ENCODE results near the gene CELSR3.
A peak's percentile ranks its signal among the peaks of the same experiment; 100 is the strongest.

The CELSR3 gene

DNA sequence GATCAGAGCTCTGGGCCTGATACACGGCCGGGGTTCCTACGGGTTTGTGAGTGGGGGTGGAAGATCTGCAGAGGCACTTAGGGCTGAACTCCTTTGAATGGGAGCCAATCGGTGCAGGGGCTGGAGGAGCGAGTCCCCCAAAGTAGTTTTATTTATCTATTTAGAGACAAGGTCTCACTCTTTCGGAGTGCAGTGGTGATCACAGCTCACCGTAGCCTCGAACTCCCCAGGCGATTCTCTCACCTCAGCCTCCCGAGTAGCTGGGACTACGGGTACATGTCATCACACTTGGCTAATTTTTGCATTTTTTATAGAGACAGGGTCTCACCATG is 1.6 kb upstream of the CELSR3 start:
- intact Hi-C loops (cut with DNase I) = no loop called here
- no peak for DNase-seq

DNA sequence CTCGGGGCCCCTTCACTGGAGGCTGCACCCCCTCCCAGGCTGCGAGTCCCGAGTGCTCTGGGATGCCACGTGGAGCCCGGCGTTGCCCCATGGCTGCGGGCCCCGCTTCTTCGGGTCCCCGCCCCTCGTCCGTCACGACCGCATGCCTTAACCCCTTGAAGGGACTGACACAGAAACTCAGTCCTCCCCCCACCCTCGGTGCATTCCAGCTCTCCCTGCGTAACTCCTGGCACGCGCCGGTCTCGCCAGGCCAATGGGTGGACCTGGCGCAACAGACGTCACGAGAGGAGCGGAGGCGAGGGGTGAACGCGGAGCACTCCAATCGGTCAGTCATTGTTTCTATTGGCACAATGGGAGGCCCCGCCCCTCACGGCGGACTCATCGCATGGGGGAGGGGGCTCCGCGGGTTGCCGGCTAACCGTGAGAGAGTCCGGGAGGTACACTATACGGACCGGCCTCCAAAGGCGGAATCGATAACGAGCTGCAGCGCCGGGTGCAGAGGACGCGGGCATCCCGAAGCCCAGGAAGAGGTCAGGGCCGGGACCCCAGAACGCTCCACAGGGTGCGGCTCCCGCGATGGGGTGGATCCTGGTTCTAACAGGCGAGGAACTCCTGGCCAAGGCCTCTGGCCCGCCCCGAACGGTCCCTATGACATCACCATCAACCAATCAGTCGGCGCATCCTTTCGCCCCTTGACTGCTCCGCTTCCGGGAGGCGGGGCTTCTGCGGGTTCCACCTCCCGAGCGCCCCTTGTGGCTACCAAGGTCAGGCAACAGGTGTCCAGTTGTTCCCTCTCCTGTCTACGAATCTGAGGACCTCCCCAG is 1.0 kb upstream of the CELSR3 start:
- DNase-seq = peak; percentile 94 to 100 (median 97)
- intact Hi-C loops (cut with DNase I) = no loop called here

DNA sequence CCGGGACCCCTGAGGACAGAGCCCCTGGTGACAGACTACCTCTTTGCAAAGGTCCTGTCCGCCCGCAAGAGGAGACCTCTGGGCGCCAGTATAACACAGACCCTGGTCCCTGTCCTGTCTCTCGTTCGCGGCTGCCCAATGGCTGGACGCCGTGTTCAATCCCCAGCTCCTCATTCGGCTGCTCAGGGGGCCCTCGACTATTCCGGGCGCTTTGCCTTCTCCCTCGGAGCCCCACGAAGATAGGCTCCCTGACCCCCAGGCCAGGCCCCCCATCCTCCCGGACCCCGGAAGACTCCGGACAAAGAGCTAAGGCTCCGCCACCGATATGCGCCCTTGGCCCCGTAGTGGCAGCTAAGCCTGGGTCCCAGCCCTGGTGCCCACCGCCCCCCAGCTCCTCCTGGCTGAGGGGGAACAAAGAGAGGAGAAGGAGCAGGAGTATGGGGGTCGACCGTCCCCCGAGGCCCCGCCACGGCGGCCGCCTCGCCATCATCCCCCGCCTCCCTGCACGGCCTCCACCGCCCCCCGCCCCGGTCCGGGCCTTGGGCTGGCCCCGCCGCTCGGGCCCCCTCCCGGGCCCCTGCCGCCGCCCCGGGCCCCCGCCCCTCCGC is 437 bp downstream of the CELSR3 start:
- intact Hi-C loops (cut with DNase I) = no loop called here
- peak in 5 of 10 donors; percentile 27 to 88 (median 51) for DNase-seq

DNA sequence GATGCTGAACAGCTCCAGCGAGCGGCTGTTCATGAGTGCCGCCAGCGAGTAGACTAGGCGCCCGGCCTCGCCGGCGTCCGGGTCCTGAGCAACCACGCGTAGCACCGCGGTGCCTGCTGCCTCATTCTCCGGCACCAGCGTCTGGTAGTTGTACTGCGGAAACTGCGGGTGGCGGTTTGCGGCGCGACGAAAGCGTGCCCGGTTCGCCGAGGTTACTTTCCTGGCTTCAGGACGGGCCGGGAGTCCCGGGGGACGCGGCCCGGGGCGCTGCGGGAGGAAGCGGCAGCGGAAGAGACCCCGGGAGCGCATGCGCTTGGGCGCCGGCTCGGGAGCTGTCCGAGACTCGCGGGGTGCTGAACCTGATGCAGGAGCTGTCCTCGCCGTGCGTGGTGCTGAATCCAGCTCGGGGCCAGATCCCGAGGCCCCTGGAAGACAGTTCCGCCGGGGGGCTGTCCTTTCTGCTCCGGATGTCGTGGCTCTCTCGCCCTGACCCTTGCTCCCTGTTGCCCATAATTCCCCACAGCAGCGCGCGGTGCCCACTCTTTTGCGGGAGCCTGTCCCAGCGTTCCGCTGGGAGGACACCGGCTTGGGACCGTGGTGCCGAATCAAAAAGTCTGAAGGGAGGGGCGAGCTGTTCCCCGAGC is 1.1 kb downstream of the CELSR3 start:
- intact Hi-C loops (cut with DNase I) = no loop called here
- peak; percentile 41 to 94 (median 68) for DNase-seq

DNA sequence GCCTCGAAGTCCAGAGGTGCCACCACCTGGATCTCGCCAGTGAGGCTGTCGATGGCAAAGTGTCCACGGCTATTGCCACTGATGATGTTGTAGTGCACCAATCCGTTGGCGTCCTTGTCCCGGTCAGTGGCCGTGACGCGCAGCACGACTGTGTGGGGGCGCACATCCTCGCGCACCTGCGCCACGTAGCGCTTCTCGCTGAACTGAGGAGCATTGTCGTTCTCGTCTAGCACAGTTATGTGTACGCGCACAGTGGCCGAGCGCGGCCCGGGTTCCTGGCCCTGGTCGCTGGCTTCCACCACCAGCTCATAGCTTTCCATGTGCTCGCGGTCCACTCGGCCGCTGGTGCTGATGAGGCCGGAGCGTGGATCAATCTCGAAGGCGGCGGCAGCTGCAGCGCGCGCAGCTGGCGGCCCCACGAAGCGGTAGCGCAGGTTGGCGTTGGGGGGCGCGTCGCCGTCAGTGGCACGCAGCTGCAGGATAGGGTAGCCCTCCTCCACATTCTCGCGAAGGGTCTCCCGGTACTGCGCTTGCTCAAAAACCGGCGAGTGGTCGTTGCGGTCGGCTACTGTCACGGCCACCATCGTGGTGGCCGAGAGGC is 1.8 kb downstream of the CELSR3 start:
- intact Hi-C loops (cut with DNase I) = no loop called here
- DNase-seq = no peak

DNA sequence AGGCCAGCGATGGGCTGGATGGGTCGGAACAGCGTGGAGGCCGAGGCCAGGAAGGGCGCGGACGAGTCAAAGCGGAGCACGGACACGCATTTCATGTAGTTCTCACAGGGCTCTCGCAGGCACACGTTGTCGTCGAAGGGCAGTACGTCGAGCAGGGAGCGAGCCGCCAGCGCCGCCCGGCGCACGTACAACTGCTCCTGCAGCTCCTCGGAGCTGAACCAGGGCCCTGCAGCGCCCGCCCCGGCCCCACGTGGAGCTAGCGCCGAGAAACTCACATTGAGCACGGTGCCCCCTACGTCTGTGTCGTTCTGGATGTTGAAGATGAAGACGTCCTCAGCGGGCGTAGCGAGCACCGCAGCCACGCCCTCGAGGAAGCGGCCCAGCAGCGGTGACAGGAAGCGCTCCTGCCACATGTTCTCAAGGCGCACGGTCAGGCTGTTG is 5.8 kb downstream of the CELSR3 start:
- intact Hi-C loops (cut with DNase I) = no loop called here
- peak in 1 of 10 donors; percentile 72 for DNase-seq

DNA sequence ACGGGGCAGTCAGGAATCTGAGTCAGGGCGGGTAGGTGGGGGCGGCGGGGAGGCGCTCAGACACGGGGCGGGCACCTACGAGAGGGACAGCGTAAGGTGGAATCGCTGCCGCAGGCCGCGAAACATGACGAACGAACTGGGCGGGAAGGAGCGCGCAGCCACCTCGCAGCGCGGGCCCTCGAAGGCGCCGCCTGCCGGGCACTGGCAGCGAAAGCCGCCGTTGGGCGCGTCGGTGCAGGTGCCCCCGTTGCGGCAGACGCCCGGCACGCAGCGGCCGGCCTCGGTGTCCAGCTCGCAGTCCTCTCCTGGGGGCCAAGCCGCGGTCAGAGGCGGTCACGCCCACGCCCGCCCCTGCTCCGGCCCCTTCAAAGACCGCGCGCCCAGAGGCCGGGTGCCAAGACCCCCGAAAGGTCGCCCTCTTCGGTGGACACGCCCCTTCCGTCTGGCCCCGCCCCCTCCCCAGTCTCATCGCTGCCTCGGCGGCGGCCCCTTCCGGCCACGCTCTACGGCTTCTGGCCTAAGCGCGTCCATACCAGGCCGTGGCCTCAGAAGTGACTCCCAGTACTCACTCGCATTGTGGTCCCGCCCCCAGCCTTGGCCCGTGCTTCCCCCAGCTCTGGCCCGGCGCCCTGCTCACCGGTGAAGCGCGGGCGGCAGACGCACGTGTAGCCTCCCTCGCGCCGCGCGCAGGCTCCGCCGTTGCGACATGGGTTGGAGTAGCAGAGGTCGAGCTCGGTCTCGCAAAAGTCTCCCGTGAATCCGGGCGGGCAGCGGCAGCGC is 6.4 kb downstream of the CELSR3 start:
- intact Hi-C loops (cut with DNase I) = no loop called here
- peak in 8 of 10 donors; percentile 29 to 92 (median 46) for DNase-seq

DNA sequence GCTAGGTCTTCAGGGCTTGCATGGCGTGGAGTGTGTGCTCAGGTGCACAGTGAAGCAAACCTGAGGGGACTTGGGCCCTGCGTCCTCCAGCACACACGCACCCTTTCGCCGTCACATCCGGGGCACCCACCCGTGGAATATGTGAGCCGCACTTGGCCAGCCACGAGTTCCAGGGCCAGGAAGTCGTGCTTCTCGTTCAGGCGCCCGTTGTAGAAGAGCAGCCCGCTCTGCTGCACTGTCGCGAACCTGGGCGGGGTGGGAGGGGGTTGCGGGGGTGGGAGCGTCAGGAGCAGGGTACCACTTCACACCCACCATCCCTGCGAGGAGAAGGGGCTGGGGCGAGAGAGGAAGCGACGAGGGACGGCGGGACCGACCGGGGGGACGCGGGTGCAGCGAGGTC is 7.1 kb downstream of the CELSR3 start:
- intact Hi-C loops (cut with DNase I) = no loop called here
- no peak for DNase-seq

DNA sequence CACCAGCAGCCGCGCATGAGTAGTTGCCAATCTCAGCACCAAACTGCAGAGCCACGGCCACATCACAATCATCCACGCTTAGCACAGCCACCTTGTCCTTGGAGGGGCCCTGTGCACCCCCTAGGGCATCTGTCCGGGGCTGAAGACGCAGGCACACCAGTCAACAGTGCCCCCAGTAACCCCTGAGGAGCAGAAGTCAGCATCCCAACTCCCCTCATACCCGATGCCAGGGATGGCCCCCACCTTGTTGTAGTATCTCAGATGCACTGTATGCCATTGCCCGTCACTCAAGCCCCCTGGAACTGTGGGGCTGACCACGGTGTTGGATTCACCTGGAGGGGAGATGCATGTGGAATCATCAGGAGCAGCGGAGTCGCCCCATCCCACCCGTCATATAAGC is 7.6 kb downstream of the CELSR3 start:
- peak in 1 of 10 donors; percentile 75 for DNase-seq

DNA sequence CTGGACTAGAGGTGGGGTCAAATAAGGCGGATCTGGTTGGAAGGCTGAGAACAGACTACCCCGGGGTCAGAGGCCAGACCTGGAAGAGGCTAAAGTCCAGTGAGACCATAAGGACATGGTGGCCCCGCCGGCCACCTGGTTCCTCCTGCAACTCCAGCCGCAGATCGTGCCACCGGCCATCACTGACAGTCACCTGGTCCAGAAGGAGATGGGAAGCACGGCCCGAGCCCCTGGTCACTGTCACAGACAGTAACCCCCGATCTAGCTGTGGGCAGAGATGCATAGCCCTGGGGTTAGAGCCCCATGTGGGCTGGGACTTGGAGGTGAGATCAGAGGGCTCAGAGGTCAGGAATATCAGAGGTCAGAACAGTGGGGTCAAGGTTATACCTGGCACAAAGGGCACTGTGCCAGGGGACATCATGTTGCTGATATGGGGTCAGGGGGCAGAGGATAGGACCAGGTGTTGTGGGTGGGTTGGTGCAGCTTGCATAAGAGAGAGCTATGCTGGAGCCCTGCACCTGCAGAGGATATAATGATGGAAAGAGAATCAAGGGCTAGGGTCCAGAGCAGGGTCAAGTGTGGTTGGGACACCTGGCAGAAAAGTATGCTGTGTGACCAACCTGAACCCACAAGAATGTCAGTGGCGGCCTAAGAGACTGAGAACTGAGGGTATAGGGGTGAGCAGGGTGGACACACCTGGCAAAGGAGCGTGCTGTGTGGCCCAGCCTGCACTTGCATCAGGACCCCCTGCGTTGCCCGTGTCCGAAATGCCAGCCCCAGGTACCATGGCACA is 9.6 kb downstream of the CELSR3 start:
- intact Hi-C loops (cut with DNase I) = no loop called here
- DNase-seq = peak in 1 of 10 donors; percentile 82

More for the DNA sequence above, 7.6 kb downstream of the CELSR3 start:
- intact Hi-C loops (cut with DNase I) = no loop called here

DNA sequence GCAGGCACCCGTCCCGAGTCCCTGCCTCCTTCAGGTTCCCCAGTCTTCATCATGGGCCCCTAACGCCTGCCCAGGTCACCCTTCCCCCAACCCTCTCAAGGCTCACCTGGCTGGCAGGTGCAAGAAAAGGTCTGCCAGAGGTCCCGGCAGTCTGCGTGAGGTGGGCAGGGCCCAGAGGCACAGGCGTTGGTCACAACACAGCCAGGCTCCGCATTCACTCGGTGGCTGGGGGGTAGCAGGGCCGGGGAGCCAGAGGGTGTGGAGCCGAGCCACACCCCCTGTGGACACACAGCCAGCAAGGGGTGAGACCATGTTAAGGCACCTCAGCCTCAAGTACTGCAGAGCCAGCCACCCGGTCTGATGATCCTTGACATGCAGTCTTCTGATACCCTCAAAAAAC is 10.9 kb downstream of the CELSR3 start:
- DNase-seq = no peak
- intact Hi-C loops (cut with DNase I) = no loop called here

DNA sequence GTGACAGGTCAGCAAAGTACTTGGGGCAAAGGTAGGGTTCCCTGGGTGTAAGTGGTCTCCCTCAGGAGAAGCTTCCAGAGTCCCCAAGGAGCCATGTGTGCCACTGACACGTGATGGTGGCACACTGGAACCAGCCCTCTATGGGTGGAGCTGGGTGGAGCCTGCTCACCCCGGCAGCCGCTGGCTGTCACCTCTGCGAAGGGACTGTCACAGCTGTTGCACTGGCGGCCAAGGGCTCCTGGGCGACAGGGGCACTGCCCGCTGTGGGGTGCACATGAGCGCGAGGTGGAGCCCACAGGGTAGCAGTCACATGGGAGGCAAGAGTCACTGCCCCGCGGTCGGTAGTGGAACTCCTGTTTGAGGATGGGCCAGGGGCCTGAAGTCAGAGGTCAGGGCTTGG is 12.0 kb downstream of the CELSR3 start:
- DNase-seq = peak in 1 of 10 donors; percentile 59
- intact Hi-C loops (cut with DNase I) = no loop called here

DNA sequence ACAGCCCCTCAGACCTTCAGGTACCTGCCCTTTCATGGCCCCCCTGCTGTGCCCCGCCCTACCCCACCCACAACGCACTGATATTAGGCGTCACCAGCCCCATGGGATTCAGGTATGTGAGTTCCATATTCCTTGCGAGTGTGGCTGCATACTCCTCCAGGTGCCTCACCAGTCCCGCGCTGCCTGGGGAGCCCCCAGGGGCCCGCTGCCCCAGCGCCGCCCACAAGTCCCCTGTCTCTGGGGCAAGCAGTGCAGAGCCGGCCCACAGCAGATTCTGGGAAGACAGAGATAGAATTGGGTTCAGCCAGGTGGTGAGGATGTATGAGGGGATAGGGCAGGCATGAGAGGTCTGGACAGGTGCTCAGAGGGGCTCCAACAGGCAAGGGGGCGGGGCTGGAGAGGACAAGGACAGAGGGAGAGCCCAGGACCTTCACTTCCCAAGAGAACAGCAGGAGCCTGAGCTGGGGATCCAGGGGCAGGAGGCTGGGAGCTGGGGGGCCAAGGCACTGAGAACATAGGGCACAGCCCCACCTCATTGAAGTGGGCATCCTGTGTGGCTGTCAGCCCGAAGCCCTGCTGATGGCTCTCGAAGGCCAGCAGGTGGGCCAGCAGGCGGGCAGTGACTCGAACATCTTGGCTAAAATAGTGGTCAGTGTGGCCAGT is 14.4 kb downstream of the CELSR3 start:
- intact Hi-C loops (cut with DNase I) = no loop called here
- DNase-seq = peak in 1 of 10 donors; percentile 76

DNA sequence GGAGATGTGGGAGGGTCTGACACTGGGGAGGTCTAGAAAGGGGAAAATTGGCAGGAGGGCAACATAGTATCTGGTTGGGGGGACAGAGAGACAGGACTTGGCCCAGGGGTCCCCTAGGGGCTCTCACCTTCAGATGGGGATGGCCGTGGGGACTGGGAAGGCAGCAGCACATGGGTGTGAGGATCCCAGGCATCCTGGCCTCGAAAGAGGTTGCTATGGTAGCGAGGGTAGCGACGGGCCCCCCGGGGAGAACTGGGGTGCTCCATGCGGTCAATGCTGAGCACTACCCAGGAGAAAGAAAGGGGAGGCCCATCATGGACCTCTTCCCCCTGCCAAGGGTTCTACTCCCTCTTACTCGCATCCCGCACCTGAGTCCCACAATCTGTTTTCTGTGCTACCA is 15.0 kb downstream of the CELSR3 start:
- intact Hi-C loops (cut with DNase I) = no loop called here

DNA sequence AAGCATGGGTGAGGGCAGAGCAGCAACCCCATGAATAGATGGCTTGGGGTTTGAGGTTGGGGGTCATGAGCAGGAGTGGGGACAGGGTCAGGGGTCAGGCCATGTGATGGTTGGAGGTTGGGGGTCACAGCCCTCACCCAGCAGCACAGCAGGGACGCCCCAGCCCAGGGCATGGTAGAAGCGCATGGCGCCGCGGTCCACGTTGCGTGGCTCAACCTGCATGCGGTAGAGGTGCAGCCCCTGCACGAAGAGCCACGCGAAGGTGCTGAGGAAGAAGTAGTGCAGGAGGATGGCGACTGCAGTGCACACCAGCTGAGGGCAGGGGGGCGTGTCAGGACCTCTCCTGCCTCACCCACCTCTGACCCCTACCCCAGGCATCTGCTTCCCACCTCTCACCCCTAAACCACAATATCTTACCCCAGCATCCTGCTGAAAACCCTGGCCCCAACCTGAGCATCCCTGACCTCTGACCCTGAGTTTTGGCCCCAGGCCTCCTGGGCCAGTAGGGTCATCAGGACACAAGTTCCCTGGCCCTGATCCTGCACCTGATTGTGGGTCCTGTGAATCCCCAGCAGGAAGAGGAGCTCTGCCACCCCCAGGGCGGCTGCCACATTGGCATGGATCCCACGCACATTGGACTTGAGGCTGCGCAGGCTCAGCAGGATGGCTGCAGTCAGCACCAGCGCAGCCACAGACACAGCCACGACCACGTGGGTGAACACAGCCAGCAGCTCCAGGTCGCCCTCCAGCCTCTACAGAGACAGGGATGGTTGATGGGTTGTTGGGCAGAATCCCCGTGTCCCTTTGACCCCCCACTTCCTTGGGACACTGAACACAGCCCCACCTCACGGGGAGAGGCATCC is 17.6 kb downstream of the CELSR3 start:
- peak in 3 of 10 donors; percentile 51 to 90 (median 83) for DNase-seq
- intact Hi-C loops (cut with DNase I) = no loop called here

More for the DNA sequence above, 15.0 kb downstream of the CELSR3 start:
- peak in 1 of 10 donors; percentile 66 for DNase-seq

DNA sequence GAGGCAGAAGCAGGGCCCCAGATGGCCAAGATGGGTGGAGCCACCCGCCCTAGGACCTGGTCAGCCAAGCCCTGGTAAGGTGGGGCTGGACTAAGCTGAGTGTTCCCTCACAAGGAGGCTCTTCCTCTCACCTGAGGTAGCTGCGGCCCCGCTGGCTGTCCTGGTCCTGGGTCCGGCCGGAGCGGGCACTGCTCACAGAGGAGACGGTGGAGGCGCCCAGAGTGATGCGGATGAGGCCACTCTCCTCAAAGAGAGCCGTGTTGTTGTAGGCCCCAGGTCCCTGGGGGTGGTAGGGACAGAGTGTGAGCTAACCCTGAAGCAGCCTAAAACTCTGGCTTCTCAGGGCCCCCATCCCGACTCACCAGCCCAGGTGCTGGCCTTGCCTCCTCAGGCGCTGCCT is 20.1 kb downstream of the CELSR3 start:
- intact Hi-C loops (cut with DNase I) = no loop called here

DNA sequence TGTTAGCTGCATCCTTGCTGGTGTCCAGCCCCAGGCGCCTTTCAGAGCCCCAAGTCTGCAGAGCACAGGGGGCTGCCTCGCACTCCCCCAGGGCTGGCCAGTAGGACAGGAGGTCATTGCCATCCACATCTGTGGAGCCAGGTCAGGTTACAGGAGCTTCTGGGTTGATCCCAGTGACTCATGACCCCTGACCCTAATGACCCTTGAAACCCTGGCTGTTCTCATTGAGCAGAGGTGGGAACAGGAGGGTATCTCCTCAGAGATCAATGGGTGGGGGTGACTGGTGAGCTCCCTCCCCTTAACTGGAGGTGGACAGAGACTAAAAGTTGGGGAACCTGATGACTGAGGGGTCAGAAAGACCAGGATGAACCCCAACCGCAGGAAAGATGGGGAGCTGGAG is 21.3 kb downstream of the CELSR3 start:
- intact Hi-C loops (cut with DNase I) = no loop called here
- no peak for DNase-seq

More for the DNA sequence above, 20.1 kb downstream of the CELSR3 start:
- DNase-seq = no peak

Measured in posterior cingulate gyrus (tissue), 11 donors.